Ascending aorta (tissue), 2 donors: ENCODE results near the gene CSAG2. TPM values are rescaled to one million over a fixed set of nuclear protein-coding genes. Genes with fewer than 3 reads are reported as not detected.
"Not testable (repeated sequence)": the region's sequence is repeated elsewhere in the genome, so short reads cannot be mapped to it uniquely, and the experiment has no call there.

Source experiments
- DNase-seq, 2 donors: peaks; one replicate each; pipeline ENCODE4 v3.0.0-alpha.2; 2019; ENCODE audit warnings: low spot score in 2 of 2
- H3K27ac ChIP-seq, 2 donors: fragments of 200-600 bp; sonication (generic); one replicate each; pipeline ENCODE4 v1.5.1; 2016 to 2017; ENCODE audit warnings: mild to moderate bottlenecking in 1 of 2
- H3K27me3 ChIP-seq: fragments of 200-600 bp; sonication (generic); one replicate; pipeline ENCODE4 v1.5.1; 2017
- H3K36me3 ChIP-seq, 2 donors: fragments of 200-600 bp; sonication (generic); one replicate each; pipeline ENCODE4 v1.5.1; 2016
- H3K4me1 ChIP-seq, 2 donors: fragments of 200-600 bp; sonication (generic); one replicate each; pipeline ENCODE4 v1.5.1; 2016 to 2017; ENCODE audit warnings: mild to moderate bottlenecking in 1 of 2
- H3K4me3 ChIP-seq, 2 donors: fragments of 200-600 bp; sonication (generic); one replicate each; pipeline ENCODE4 v1.5.1; 2016 to 2017; ENCODE audit warnings: mild to moderate bottlenecking in 1 of 2
- H3K9me3 ChIP-seq, 2 donors: fragments of 200-600 bp; sonication (generic); one replicate each; pipeline ENCODE4 v1.5.1; 2016
- CTCF ChIP-seq, 3 experiments: fragments of 200-600 bp in 2 of 3; fragments of 450-650 bp in 1 of 3; sonication (generic) in 2 of 3; IDR thresholded peaks; one replicate each; pipeline ENCODE4 v1.5.1; 2016 to 2019; ENCODE audit warnings: antibody characterized with exemption in 3 of 3, mild to moderate bottlenecking in 1 of 3, moderate library complexity in 1 of 3
- intact Hi-C: fragments of 100-400 bp; cut with DNase I; formaldehyde crosslinking; loops from one replicate; pipeline ENCODE4 v1.15.1; 2023
- total RNA-seq: library from RNA; depleted of rRNA; stranded (reverse); fragments of >200 nt; gene quantifications from one replicate; pipeline ENCODE4 v1.1.0, GENCODE V29; 2016

The CSAG2 gene
- not detected for total RNA-seq

- H3K36me3 ChIP-seq, DNase-seq, H3K4me3 ChIP-seq, H3K4me1 ChIP-seq, H3K9me3 ChIP-seq, H3K27me3 ChIP-seq, intact Hi-C loops, H3K27ac ChIP-seq: not testable (repeated sequence)
Measured at GRCh38 chrX:152709173-152709572, at the start of gene CSAG2. Gene CSAG2 (minus strand): TSS chrX:152709273. CDS start chrX:152709112, 161 bp downstream.

- H3K27ac ChIP-seq, H3K9me3 ChIP-seq, H3K4me3 ChIP-seq, H3K27me3 ChIP-seq, intact Hi-C loops, H3K36me3 ChIP-seq, DNase-seq, H3K4me1 ChIP-seq: not testable (repeated sequence)
Measured at GRCh38 chrX:152754871-152755270, 45.8 kb upstream of the CSAG2 start.

- DNase-seq, H3K4me3 ChIP-seq, intact Hi-C loops, H3K27me3 ChIP-seq, H3K4me1 ChIP-seq, H3K36me3 ChIP-seq, H3K9me3 ChIP-seq, H3K27ac ChIP-seq: not testable (repeated sequence)
Measured at GRCh38 chrX:152753686-152754650, 44.9 kb upstream of the CSAG2 start, which contains the start of gene MAGEA2. Gene MAGEA2 (minus strand): TSS chrX:152753842. CDS start chrX:152751363, 2,479 bp downstream.

DNA sequence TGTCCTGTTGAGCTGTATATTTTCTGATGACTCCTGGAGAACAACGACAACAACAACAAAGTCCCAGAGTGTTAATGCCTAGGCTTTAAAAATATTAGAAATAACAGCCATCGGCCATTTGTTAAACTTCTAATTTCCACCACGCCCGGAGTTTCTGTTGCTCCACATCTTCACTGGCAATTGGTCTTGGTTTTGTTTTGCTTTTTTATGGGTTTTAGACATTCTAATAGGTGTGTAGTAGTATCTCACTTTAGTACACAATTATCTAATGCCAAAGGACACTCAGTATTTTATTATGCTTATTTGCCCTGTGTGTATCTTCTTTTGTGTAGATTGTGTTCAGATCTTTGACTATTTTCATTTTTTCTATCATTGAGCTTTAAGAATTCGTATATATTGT is 29.5 kb upstream of the CSAG2 start:
- no peak overlapping the region for H3K27ac ChIP-seq
- no peak for TF ChIP-seq CTCF (IDR thresholded peaks at IDR 0.05)
- intact Hi-C loops, result no loop called here

DNA sequence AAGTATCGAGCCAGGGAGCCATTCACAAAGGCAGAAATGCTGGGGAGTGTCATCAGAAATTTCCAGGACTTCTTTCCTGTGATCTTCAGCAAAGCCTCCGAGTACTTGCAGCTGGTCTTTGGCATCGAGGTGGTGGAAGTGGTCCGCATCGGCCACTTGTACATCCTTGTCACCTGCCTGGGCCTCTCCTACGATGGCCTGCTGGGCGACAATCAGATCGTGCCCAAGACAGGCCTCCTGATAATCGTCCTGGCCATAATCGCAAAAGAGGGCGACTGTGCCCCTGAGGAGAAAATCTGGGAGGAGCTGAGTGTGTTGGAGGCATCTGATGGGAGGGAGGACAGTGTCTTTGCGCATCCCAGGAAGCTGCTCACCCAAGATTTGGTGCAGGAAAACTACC is 27.5 kb upstream of the CSAG2 start:
- intact Hi-C loops, DNase-seq, H3K27ac ChIP-seq, H3K9me3 ChIP-seq, H3K4me1 ChIP-seq, H3K4me3 ChIP-seq, H3K27me3 ChIP-seq, H3K36me3 ChIP-seq: not testable (repeated sequence)

More for the DNA sequence above, 29.5 kb upstream of the CSAG2 start:
- DNase-seq, result no peak
- Histone ChIP-seq H3K27me3 (no peaks in the 10 kb centered on the region), H3K4me3 (no peak overlapping the region), H3K36me3 (no peaks in the 10 kb centered on the region), H3K4me1 (no peaks in the 10 kb centered on the region), H3K9me3 (no peaks in the 10 kb centered on the region)

DNA sequence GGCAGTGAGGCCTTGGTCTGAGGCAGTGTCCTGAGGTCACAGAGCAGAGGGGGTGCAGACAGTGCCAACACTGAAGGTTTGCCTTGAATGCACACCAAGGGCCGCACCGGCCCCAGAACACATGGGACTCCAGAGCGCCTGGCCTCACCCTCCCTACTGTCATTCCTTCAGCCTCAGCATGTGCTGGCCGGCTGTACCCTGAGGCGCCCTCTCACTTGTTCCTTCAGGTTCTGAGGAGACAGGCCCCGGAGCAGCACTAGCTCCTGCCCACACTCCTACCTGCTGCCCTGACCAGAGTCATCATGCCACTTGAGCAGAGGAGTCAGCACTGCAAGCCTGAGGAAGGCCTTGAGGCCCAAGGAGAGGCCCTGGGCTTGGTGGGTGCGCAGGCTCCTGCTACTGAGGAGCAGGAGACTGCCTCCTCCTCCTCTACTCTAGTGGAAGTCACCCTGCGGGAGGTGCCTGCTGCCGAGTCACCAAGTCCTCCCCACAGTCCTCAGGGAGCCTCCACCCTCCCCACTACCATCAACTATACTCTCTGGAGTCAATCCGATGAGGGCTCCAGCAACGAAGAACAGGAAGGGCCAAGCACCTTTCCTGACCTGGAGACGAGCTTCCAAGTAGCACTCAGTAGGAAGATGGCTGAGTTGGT is 26.9 kb upstream of the CSAG2 start:
- intact Hi-C loops, result no loop called here
- Histone ChIP-seq H3K9me3 (no peaks in the 10 kb centered on the region), H3K36me3 (no peaks in the 10 kb centered on the region), H3K4me3 (no peak overlapping the region), H3K27me3 (no peaks in the 10 kb centered on the region), H3K27ac (no peak overlapping the region), H3K4me1 (no peaks in the 10 kb centered on the region)
- no peak for TF ChIP-seq CTCF (IDR thresholded peaks at IDR 0.05)
- no peak for DNase-seq

DNA sequence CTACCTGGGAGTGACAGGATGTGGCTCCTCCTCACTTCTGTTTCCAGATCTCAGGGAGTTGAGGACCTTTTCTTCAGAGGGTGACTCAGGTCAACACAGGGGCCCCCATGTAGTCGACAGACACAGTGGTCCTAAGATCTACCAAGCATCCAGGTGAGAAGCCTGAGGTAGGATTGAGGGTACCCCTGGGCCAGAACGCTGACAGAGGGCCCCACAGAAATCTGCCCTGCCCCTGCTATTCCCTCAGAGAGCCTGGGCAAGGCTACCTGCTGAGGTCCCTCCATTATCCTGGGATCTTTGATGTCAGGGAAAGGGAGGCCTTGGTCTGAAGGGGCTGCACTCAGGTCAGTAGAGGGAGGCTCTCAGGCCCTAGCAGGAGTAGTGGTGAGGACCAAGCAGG is 26.0 kb upstream of the CSAG2 start:
- Histone ChIP-seq H3K4me1 (no peaks in the 10 kb centered on the region), H3K4me3 (no peak overlapping the region), H3K27me3 (no peaks in the 10 kb centered on the region), H3K36me3 (no peaks in the 10 kb centered on the region), H3K9me3 (no peaks in the 10 kb centered on the region), H3K27ac (no peak overlapping the region)
- no peak for DNase-seq
- TF ChIP-seq CTCF (IDR thresholded peaks at IDR 0.05), result no peak
- intact Hi-C loops, result no loop called here

DNA sequence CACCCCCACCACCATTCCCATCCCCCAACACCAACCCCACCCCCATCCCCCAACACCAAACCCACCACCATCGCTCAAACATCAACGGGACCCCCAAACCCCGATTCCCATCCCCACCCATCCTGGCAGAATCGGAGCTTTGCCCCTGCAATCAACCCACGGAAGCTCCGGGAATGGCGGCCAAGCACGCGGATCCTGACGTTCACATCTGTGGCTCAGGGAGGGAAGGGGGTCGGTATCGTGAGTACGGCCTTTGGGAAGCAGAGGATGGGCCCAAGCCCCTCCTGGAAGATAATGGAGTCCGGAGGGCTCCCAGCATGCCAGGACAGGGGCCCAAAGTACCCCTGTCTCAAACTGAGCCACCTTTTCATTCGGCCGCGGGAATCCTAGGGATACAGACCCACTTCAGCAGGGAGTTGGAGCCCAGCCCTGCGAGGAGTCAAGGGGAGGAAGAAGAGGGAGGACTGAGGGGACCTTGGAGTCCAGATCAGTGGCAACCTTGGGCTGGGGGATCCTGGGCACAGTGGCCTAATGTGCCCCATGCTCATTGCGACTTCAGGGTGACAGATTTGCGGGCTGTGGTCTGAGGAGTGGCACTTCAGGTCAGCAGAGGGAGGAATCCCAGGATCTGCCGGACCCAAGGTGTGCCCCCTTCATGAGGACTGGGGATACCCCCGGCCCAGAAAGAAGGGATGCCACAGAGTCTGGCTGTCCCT is 25.2 kb upstream of the CSAG2 start:
- DNase-seq, result not testable (repeated sequence)

More for the DNA sequence above, 25.2 kb upstream of the CSAG2 start:
- H3K9me3 ChIP-seq, H3K27me3 ChIP-seq, H3K4me3 ChIP-seq, H3K36me3 ChIP-seq, H3K4me1 ChIP-seq, H3K27ac ChIP-seq, intact Hi-C loops: not testable (repeated sequence)
